ENCODE results near the gene CXCL6.

DNA sequence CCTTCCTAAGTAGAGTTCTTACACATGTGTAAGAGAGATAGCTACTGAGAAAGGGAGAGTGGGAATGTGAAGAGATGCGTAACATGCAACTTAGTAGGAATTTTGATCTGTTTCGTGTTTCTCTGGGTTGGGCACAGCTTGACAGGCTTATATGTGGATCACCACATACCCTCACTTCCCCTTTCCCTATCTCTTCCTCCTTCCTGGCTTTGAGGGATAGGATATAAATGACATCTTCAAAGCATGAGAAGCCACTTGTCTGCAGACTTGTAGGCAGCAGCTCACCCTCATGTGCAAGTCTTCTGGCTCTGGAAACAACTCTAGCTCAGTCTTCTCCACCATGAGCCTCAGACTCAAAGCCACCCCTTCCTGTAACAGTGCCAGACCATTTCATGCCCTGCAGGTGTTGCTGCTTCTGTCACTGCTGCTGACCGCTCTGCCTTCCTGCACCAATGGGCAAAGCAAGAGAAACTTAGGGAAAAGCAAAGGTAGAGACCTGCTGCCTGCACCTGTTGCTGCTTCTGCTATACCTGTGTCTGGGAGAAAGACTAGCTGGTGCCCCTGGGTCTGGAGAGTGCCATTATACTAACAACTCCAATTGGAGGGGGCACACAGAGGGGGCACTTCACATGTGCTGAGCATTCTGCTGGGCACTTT lies 11.2 kb downstream of the CXCL6 start:
- TF ChIP-seq, protein P1, sequence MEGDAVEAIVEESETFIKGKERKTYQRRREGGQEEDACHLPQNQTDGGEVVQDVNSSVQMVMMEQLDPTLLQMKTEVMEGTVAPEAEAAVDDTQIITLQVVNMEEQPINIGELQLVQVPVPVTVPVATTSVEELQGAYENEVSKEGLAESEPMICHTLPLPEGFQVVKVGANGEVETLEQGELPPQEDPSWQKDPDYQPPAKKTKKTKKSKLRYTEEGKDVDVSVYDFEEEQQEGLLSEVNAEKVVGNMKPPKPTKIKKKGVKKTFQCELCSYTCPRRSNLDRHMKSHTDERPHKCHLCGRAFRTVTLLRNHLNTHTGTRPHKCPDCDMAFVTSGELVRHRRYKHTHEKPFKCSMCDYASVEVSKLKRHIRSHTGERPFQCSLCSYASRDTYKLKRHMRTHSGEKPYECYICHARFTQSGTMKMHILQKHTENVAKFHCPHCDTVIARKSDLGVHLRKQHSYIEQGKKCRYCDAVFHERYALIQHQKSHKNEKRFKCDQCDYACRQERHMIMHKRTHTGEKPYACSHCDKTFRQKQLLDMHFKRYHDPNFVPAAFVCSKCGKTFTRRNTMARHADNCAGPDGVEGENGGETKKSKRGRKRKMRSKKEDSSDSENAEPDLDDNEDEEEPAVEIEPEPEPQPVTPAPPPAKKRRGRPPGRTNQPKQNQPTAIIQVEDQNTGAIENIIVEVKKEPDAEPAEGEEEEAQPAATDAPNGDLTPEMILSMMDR (IDR thresholded peaks at IDR 0.05): no peak
- TF ChIP-seq POLR2A (IDR thresholded peaks at IDR 0.05): no peak
